HL-60 (cell line): Measurements from ENCODE around the gene TEAD2.

Source experiments
- DNase-seq, 2 experiments: peaks; one replicate each; pipeline ENCODE4 v3.0.0-alpha.2; 2010 to 2020; ENCODE audit warnings: low read depth in 1 of 2, low spot score in 1 of 2
- H3K27ac ChIP-seq: fragments of 250-450 bp; sonication (Bioruptor Pico); replicated peaks from 2 replicates; pipeline ENCODE4 v1.5.1; 2020; ENCODE audit warnings: mild to moderate bottlenecking, moderate library complexity
- H3K27me3 ChIP-seq: fragments of 250-450 bp; sonication (Bioruptor Pico); 2 replicates; pipeline ENCODE4 v1.5.1; 2021; ENCODE audit warnings: mild to moderate bottlenecking, moderate library complexity; ENCODE audit not compliant: insufficient read depth, poor library complexity, severe bottlenecking
- H3K4me3 ChIP-seq: replicated peaks from 2 replicates; pipeline ENCODE4 v1.5.1; 2011; ENCODE audit warnings: mild to moderate bottlenecking, control low read depth, low read length; ENCODE audit not compliant: insufficient read depth
- GABPA ChIP-seq: IDR thresholded peaks from 2 replicates; pipeline ENCODE4 v1.6.1; 2012; ENCODE audit warnings: low read depth
- POLR2AphosphoS5 ChIP-seq: IDR thresholded peaks from 2 replicates; pipeline ENCODE4 v1.6.1; 2012; ENCODE audit warnings: low read depth
- SPI1 ChIP-seq: IDR thresholded peaks from 2 replicates; pipeline ENCODE4 v1.6.1; 2012; ENCODE audit warnings: low read depth, mild to moderate bottlenecking, borderline replicate concordance
- long read RNA-seq: library from polyadenylated mRNA; unstranded; transcript quantifications from one replicate; pipeline ENCODE4 v2.0.0, GENCODE V29; 2020
- TF ChIP-seq, protein P1 (sequence below): IDR thresholded peaks from one replicate; pipeline ENCODE4 v1.5.1; 2011; ENCODE audit warnings: low read length, control low read depth, inconsistent platforms; ENCODE audit not compliant: insufficient read depth
- TF ChIP-seq, protein P2 (sequence below): IDR thresholded peaks from 2 replicates; pipeline ENCODE4 v1.6.1; 2012; ENCODE audit warnings: low read depth; ENCODE audit not compliant: insufficient replicate concordance

Gene TEAD2
- long read RNA-seq, result 0 reads

DNA sequence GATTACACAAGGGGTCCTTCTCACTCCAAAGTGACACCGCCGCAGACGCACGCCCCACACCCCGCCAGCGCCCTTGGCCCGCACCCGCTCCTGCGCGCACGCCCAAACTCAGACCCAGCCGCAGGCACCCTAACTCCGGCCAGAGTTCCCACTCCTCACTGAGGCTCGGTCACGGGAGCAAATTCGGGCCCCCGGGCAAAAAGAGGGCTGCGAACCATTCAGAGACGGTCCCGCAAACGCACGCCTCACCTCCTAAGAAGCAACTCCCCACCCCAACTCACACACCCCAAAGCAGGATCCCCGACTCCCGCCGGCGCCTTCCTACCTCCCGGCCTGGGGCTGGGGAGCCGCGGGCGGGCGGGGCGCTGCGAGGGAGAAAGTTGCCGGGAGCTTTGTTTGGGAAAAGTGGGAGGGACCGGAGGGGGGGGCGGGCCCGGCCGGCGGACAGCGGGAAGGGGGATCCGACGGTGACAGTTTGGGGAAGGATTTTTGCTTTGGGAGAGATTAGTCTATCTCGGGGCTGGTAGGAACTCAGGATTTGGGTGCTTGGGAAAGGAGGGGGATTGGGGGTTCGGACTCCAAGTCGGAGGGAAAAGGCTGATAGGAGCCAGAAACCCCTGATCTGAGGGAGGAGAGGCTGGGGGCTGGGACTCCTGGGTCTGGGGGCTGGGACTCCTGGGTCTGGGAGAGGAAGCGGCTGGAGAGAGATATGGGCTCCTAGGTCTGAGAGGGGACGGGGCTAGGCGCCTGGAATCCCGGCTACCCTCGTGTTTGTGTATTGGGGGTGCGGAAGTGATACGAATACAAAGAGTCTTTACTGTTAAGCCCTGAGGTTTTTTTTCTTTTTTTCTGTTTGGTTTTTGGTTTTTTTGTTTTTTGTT lies at the start of gene TEAD2:
TEAD2 (minus strand) TSS at position 369 of the 881 bp plus-strand sequence. CDS start 2,341 bp downstream, outside the sequence.
- Histone ChIP-seq H3K27me3 (peaks cover 26% of the 10 kb centered on the region), H3K4me3 (no peak within 1 kb of the TSS; the same call in 1 of the 2 replicates), H3K27ac (no peak within 1 kb of the TSS)
- TF ChIP-seq GABPA (no peak), POLR2AphosphoS5 (no peak), SPI1 (no peak)
- TF ChIP-seq, protein P1, sequence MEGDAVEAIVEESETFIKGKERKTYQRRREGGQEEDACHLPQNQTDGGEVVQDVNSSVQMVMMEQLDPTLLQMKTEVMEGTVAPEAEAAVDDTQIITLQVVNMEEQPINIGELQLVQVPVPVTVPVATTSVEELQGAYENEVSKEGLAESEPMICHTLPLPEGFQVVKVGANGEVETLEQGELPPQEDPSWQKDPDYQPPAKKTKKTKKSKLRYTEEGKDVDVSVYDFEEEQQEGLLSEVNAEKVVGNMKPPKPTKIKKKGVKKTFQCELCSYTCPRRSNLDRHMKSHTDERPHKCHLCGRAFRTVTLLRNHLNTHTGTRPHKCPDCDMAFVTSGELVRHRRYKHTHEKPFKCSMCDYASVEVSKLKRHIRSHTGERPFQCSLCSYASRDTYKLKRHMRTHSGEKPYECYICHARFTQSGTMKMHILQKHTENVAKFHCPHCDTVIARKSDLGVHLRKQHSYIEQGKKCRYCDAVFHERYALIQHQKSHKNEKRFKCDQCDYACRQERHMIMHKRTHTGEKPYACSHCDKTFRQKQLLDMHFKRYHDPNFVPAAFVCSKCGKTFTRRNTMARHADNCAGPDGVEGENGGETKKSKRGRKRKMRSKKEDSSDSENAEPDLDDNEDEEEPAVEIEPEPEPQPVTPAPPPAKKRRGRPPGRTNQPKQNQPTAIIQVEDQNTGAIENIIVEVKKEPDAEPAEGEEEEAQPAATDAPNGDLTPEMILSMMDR, result no peak
- TF ChIP-seq, protein P2, sequence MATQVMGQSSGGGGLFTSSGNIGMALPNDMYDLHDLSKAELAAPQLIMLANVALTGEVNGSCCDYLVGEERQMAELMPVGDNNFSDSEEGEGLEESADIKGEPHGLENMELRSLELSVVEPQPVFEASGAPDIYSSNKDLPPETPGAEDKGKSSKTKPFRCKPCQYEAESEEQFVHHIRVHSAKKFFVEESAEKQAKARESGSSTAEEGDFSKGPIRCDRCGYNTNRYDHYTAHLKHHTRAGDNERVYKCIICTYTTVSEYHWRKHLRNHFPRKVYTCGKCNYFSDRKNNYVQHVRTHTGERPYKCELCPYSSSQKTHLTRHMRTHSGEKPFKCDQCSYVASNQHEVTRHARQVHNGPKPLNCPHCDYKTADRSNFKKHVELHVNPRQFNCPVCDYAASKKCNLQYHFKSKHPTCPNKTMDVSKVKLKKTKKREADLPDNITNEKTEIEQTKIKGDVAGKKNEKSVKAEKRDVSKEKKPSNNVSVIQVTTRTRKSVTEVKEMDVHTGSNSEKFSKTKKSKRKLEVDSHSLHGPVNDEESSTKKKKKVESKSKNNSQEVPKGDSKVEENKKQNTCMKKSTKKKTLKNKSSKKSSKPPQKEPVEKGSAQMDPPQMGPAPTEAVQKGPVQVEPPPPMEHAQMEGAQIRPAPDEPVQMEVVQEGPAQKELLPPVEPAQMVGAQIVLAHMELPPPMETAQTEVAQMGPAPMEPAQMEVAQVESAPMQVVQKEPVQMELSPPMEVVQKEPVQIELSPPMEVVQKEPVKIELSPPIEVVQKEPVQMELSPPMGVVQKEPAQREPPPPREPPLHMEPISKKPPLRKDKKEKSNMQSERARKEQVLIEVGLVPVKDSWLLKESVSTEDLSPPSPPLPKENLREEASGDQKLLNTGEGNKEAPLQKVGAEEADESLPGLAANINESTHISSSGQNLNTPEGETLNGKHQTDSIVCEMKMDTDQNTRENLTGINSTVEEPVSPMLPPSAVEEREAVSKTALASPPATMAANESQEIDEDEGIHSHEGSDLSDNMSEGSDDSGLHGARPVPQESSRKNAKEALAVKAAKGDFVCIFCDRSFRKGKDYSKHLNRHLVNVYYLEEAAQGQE, result no peak
- DNase-seq, result no peak

DNA sequence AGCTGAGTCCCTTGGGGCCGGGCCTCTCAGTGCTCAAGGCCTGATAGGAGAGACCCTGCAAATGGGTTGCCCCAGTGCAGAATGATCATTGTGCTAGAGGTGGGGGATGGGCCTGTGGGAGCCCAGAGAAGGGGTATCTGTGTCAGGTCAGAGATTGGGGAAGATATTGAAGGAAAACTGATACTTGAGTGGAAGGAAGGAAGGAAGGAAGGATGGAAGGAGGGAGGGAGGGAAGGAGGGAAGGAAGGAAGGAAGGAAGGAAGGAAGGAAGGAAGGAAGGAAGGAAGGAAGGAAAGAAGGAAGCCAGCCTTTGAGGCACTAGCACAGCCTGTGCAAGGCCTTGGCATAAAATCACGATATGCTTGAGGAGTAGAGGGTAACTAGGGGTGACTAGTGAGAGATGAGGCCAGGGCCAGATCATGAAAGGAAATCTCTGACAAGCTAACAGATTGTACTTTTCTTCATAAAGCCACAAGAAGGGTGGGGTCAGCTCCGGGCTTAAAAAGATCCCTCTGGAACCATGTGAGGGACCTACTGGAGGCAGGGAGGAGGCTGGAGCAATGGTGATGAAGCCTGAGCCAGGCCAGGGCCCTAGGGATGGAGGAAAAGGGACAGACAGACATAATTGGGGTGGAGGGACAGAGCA lies 49.6 kb upstream of the TEAD2 start:
- TF ChIP-seq, protein P2, result no peak
- TF ChIP-seq, protein P1, result no peak
- TF ChIP-seq GABPA (no peak), POLR2AphosphoS5 (no peak), SPI1 (no peak)
- no peak overlapping the region for H3K27ac ChIP-seq
- H3K27me3 ChIP-seq, result no peaks in the 10 kb centered on the region
- no peak for DNase-seq
- no peak overlapping the region for H3K4me3 ChIP-seq

DNA sequence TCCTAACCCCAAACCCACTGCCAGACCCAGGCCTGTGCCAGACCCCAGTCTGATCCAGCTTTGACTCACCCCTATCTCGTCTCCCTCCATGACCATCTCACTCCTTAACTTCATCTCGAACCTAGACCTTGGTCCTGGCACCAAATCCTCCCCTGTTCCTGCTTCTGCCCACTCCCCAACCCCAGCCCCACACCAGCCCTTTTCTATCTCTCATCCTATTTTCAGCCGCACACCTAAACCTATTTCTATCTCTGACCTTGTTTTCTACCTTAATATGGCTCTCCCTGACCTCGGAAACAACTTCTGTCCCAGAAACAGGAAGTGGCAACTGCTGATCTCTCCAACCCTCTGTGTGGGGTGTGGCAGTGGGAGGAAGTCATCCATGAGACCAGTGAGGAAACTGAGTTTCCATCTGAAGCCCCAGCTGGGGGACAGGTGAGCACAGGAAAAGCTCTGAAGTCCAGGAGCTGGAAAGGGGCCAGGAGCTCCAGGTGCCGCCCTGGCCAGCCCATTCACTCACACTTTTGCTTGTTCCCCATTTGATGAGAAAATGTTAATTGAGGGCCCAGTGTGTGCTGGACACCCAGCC lies 47.3 kb upstream of the TEAD2 start:
- H3K27ac ChIP-seq, result peak overlapping the region; percentile 63
- H3K27me3 ChIP-seq, result no peaks in the 10 kb centered on the region
- TF ChIP-seq POLR2AphosphoS5 (peak; percentile 70), SPI1 (peak; percentile 100)
- TF ChIP-seq, protein P2, result no peak
- no peak overlapping the region for H3K4me3 ChIP-seq
- DNase-seq, result peak in 1 of 2 experiments; percentile 83
